Mesothelial cell of epicardium (in vitro differentiated cells): Measurements from ENCODE around the gene TMEM151A. TPM values are rescaled to one million over a fixed set of nuclear protein-coding genes. Genes with fewer than 3 reads are reported as not detected.

Experiments
- DNase-seq, 2 experiments: peaks; one replicate each; pipeline ENCODE4 v3.0.0; 2021; ENCODE audit warnings: low spot score in 2 of 2; ENCODE audit not compliant: unreplicated experiment in 2 of 2
- H3K27ac Mint-ChIP-seq: 2 replicates; pipeline ENCODE4 v1.8.0; 2021; ENCODE audit warnings: mixed read lengths
- H3K27me3 Mint-ChIP-seq: 2 replicates; pipeline ENCODE4 v1.8.0; 2021; ENCODE audit warnings: low read depth, mixed read lengths
- H3K36me3 Mint-ChIP-seq: 2 replicates; pipeline ENCODE4 v1.8.0; 2021; ENCODE audit warnings: mixed read lengths
- H3K4me1 Mint-ChIP-seq: 2 replicates; pipeline ENCODE4 v1.8.0; 2021; ENCODE audit warnings: mixed read lengths
- H3K4me3 Mint-ChIP-seq: 2 replicates; pipeline ENCODE4 v1.8.0; 2021; ENCODE audit warnings: mild to moderate bottlenecking, moderate library complexity, mixed read lengths
- H3K9me3 Mint-ChIP-seq: 2 replicates; pipeline ENCODE4 v1.8.0; 2021; ENCODE audit warnings: mixed read lengths
- CTCF ChIP-seq: fragments of 200-600 bp; sonication (generic); IDR thresholded peaks from one replicate; pipeline ENCODE4 v1.5.0; 2021; ENCODE audit warnings: antibody characterized with exemption; ENCODE audit not compliant: unreplicated experiment
- total RNA-seq: library from RNA; stranded (reverse); gene quantifications from 3 replicates; pipeline ENCODE4 v1.2.1, GENCODE V29; 2021

Gene TMEM151A
- total RNA-seq, 1 donor from 2014 or later, result 1.3 TPM

- no peak for TF ChIP-seq CTCF
- peaks cover 1% of the 10 kb centered on the region for H3K9me3 Mint-ChIP-seq
- H3K36me3 Mint-ChIP-seq, result no peaks in the 10 kb centered on the region
- H3K27ac Mint-ChIP-seq, result peak overlapping the region; percentile 56
- H3K27me3 Mint-ChIP-seq, result no peaks in the 10 kb centered on the region
- H3K4me3 Mint-ChIP-seq, result no peak overlapping the region
- peaks cover 40% of the 10 kb centered on the region for H3K4me1 Mint-ChIP-seq
- no peak for DNase-seq
These were observed 33.6 kb downstream of the TMEM151A start for GRCh38 chr11:66325263-66325671.

- Mint-ChIP-seq H3K36me3 (no peaks in the 10 kb centered on the region), H3K27me3 (no peaks in the 10 kb centered on the region), H3K9me3 (no peaks in the 10 kb centered on the region), H3K4me3 (no peak overlapping the region), H3K27ac (peak overlapping the region; percentile 93), H3K4me1 (peaks cover 40% of the 10 kb centered on the region)
- no peak for TF ChIP-seq CTCF
- no peak for DNase-seq
These were observed 34.8 kb downstream of the TMEM151A start for GRCh38 chr11:66326261-66327111.

GRCh38 chr11:66327171-66328030, 35.7 kb downstream of the TMEM151A start:
- Mint-ChIP-seq H3K9me3 (no peaks in the 10 kb centered on the region), H3K4me3 (no peak overlapping the region), H3K27ac (peak overlapping the region; percentile 45), H3K27me3 (no peaks in the 10 kb centered on the region), H3K4me1 (peaks cover 40% of the 10 kb centered on the region), H3K36me3 (no peaks in the 10 kb centered on the region)
- no peak for DNase-seq
- TF ChIP-seq CTCF, result no peak

- no peaks in the 10 kb centered on the region for H3K27me3 Mint-ChIP-seq
- peaks cover 40% of the 10 kb centered on the region for H3K4me1 Mint-ChIP-seq
- H3K36me3 Mint-ChIP-seq, result no peaks in the 10 kb centered on the region
- no peak for TF ChIP-seq CTCF
- peak overlapping the region; percentile 73 for H3K27ac Mint-ChIP-seq
- DNase-seq, result no peak
- H3K9me3 Mint-ChIP-seq, result no peaks in the 10 kb centered on the region
- H3K4me3 Mint-ChIP-seq, result no peak overlapping the region
These were observed 36.3 kb downstream of the TMEM151A start for GRCh38 chr11:66328031-66328301.

- DNase-seq, result peak; percentile 64 to 86
- TF ChIP-seq CTCF, result peak; percentile 98
- peak overlapping the region; percentile 73 for H3K27ac Mint-ChIP-seq
- H3K36me3 Mint-ChIP-seq, result no peaks in the 10 kb centered on the region
- H3K9me3 Mint-ChIP-seq, result no peaks in the 10 kb centered on the region
- H3K4me1 Mint-ChIP-seq, result peaks cover 40% of the 10 kb centered on the region
- no peaks in the 10 kb centered on the region for H3K27me3 Mint-ChIP-seq
- peak overlapping the region; percentile 17 for H3K4me3 Mint-ChIP-seq
These were observed 36.8 kb downstream of the TMEM151A start for GRCh38 chr11:66328302-66329144.
